Hematopoietic multipotent progenitor cell treated with erythropoietin and hydrocortisone succinate and interleukin-3 and kit ligand, for 15 days (in vitro differentiated cells): ENCODE results near the gene ZNF335.
"Not testable (repeated sequence)": the region's sequence is repeated elsewhere in the genome, so short reads cannot be mapped to it uniquely, and the experiment has no call there.

Source experiments
- DNase-seq: peaks from one replicate; pipeline ENCODE4 v3.0.0-alpha.2; 2015; ENCODE audit warnings: low spot score

ZNF335 gene

DNA sequence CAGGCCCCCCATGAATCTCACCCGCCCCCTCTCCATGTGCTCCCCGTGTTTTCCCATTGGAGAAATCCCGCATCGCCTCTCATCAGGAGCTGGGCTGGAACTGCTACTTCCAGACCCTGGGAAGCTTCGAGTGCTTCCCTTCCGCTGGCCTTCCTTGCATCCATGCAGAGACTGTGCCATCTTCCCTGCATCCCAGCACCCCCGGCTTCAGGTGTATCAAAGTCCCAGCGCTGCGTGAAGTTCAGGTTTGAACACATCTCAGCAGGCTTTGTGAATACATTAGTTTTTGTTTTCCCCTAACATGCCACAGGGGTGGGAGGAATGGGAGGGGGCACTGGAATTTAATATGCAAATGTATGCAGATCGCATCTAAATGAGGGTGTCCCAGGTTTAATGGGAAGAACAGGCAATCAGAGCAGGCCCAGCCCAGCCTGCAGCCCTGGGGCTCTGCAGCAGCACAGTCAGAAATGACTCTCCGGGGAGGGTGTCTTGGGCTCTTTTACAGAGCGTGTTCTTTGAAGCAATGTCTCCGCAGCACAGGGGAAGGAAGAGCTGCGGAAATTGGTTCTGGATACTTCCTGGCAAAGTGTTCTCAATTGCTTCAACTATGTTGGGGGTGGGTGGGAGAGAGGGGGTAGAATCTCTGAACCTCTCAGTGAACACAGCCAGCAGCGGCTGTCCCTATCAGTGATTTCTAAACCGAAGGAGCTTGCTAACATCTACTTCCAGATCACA is 28.4 kb upstream of the ZNF335 start:
- no peak for DNase-seq

- no peak for DNase-seq
Measured at GRCh38 chr20:45999557-46000261, 27.7 kb upstream of the ZNF335 start.

DNA sequence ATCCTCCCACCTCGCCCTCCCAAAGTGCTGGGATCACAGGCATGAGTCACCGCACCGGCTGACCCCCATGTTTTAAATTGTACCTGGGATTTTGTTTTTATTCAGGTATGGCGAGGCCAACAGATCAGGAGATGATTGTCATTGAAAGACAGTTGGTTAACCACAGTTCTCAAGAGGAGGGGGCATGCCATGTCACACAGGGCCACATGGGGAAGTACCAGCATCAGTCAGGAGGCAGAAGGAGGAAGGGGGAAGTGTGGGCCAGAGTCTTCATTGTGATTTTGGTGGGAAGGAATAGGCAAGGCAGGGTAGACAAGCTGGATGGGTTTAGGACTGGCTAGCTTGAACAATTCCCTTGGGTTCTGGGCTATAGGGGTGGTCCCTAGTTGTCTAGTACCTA is 26.8 kb upstream of the ZNF335 start:
- DNase-seq = no peak

DNA sequence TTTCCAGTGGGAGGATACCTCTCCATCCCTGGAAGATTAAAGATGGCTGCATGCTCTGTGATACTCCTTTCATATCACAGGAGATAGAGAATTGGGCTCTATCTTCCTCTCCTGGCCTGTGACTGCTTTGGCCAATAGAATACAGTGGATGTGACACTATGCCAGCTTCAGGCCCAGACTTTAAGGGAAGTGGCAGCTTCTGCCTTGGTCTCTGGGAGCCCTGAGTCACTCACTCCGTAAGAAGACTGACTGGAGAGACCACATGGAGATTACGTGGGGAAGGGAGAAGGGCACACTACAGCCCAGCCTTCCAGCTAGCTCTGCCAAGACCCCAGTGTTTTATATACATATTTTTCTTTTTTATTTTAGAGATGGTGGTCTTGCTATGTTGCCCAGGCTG is 26.3 kb upstream of the ZNF335 start:
- DNase-seq = no peak

GRCh38 chr20:45997187-45997586 is 25.2 kb upstream of the ZNF335 start:
- DNase-seq = no peak

DNA sequence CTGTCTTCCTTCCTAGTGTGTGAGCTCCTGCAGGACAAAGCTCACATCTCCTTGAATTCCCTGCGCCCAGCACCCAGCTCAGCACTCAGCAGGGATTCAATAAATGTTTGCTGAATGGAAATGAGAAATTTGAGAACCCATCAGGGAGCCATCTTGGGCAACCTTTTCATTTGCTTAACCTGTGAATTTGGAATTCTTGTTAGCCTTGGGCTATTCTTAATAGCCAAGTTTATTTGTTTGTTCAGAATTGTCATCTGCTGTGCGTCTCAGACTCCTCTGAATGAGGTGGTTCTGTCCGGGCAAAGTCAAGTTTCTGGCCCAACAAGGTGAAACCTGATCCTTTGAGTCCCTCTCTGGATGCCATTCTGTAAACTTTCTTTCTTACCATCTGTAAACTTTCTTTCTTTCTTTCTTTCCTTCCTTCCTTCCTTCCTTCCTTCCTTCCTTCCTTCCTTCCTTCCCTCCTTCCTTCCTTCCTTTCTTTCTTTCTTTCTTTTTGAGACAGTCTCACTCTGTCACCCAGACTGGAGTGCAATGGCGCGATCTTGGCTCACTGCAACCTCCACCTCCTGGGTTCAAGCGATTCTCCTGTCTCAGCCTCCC is 23.6 kb upstream of the ZNF335 start:
- not testable (repeated sequence) for DNase-seq

GRCh38 chr20:45994761-45995493 is 22.9 kb upstream of the ZNF335 start:
- no peak for DNase-seq

GRCh38 chr20:45993197-45993951 is 21.4 kb upstream of the ZNF335 start:
- no peak for DNase-seq

- no peak for DNase-seq
Measured at GRCh38 chr20:45991616-45992015, 19.6 kb upstream of the ZNF335 start.

GRCh38 chr20:45988830-45989229 is 16.8 kb upstream of the ZNF335 start:
- not testable (repeated sequence) for DNase-seq

GRCh38 chr20:45987108-45987780 is 15.2 kb upstream of the ZNF335 start:
- peak; percentile 73 for DNase-seq

DNA sequence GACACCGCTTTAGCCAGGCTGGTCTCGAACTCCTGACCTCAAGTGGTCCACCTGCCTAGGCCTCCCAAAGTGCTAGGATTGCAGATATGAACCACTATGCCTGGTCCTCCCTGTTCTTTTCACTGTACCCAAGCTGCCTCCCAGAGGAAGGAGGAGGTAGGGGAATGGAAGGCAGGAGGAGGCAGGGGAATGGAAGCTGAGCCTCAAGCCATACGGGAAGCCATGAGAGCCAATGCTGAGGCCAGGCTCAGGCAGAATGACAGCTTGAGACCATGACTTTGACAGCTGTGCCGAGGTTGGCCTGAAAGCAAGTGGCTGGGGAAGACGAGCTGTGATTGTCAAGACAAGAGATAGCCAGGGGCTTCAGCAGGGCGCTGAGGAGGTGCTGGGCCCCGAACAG is 13.6 kb upstream of the ZNF335 start:
- no peak for DNase-seq

DNA sequence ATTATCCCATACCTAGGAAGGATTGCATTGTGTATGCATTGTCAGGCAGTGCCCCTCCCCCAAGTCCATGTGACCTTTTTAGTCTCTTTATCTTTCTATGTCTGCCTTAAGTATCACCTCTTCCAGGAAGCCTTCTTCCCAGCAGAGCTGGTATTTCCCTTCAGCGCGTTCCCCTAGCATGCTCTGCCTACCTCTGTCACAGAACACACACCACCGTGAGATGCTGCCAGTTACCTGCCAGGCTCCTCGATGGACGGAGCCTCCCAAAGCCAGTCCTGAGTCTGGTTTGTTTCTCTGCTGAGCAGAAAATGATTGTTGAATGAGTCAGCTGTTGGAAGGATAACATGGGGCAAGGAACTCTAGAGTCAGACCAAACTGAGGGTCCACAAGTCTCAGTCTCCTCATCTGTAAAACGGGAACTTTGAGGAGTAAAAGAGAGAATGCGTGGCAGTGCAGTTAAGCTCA is 11.3 kb upstream of the ZNF335 start:
- no peak for DNase-seq

GRCh38 chr20:45981261-45981660 is 9.3 kb upstream of the ZNF335 start:
- no peak for DNase-seq

DNA sequence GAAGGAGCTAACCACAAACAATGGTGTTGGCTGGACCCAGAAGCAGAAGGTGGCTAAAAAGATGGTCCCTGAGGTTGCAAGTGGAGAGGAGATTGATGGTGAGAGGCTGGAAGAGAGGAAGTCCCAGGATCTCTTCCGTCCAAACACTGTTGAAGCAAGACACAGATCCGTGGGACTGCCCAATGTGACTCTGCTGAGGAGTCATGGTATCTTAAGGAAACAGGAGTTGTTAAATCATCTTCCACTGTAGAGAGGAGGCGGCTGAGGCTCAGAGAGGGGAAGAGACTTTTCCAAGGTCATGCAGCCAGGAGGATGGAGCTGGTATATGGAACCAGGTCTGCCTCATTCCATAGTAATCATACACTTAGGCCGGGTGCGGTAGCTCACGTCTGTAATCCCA is 4.1 kb upstream of the ZNF335 start:
- DNase-seq = no peak

- DNase-seq = no peak
Measured at GRCh38 chr20:45975686-45976085, 3.7 kb upstream of the ZNF335 start.

DNA sequence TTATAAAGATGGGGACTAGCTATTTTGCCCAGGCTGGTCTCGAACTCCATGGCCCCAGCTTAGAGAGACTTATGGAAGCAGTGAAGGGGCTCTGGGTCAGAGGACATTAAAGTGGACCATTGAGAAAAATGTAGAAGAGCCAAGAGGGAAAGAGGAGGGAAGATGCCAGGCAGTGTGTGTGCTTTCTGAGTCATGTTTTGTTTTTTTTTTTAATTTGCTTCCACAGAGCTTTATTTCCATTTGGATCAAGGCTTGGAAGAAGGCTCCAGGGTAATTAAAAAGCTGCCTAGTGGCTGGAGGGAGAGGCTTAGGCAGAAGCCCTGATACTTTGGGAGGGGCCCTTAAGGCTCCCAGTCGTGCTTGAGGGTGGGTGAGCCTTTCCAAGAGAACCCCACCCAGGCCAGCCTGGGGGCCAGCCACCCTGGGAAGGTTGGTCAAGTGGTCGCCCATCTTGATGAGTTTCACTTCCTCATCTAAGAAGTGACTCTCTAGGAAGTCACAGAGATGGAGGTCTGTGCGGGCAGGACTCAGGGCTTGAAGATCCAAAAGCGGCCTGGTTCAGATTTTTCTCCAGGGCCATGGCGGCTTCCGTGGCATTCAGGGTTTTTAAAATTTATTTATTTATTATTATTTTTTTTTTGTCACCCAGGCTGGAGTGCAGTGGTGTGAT is 3.0 kb upstream of the ZNF335 start:
- DNase-seq = no peak

- no peak for DNase-seq
Measured at GRCh38 chr20:45972500-45973183, 639 bp upstream of the ZNF335 start.

- no peak for DNase-seq
Measured at GRCh38 chr20:45971425-45971674, 653 bp downstream of the ZNF335 start.
